Measurements from ENCODE around the gene SLC2A6. TPM values are rescaled to one million over a fixed set of nuclear protein-coding genes. Genes with fewer than 3 reads are reported as not detected.

The SLC2A6 gene
- total RNA-seq, 1 experiment from 2014 or later = 7.6 TPM

DNA sequence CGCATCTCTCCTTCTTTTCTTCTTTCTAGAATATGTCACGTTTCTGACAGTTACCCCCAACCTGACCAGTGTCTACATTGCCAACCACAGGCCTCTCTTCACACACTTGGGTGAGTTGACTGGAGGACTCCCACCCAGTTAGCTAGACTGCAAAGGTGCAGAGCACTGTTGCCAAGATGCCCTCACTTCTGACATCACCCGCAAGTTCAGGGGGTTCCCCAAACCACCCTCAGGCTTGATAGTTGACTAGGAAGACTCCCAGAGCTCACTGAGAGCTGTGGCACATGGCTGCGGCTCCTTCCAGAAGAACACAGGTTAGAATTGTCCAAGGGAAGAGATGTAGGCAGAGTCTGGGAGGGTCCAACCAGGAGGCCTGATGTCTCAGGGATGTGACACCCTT lies 39.6 kb downstream of the SLC2A6 start:
- H3K9me3 ChIP-seq = no peaks in the 10 kb centered on the region
- no peak for DNase-seq
- no peak overlapping the region for H3K4me3 ChIP-seq
- H3K36me3 ChIP-seq = no peaks in the 10 kb centered on the region
- H3K27me3 ChIP-seq = no peaks in the 10 kb centered on the region

DNA sequence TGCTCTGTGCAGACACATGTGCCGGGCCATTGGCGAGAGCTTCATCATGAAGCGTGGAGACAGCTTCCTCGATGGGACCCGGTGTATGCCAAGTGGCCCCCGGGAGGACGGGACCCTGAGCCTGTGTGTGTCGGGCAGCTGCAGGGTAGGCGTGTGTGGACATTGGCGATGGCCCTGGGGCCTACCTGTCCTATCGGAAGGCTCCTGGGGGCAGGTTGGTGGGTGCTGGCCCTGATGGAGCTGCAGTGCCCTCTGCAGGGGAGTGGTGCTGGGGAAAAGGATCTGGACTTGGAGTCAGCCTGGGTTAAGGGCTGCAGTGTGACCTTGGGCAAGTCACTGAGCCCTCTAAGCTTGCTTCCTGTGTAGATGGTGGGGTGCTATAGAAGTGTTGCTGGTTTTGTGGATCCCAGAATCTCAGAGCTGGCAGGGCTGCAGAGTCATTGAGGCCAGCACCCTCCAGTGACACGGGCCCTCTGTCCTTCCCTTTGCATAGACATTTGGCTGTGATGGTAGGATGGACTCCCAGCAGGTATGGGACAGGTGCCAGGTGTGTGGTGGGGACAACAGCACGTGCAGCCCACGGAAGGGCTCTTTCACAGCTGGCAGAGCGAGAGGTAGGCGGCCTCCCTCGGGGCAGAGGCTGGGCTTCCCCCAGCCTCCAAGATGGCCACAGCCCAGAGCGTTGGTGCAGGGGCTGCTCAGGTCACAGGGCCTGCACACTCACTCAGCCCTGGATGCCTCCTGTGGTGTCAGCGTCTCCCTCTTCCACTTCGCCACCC lies 41.0 kb downstream of the SLC2A6 start:
- H3K27me3 ChIP-seq = no peaks in the 10 kb centered on the region
- H3K4me3 ChIP-seq = no peak overlapping the region
- DNase-seq = no peak
- no peaks in the 10 kb centered on the region for H3K36me3 ChIP-seq
- H3K9me3 ChIP-seq = no peaks in the 10 kb centered on the region

DNA sequence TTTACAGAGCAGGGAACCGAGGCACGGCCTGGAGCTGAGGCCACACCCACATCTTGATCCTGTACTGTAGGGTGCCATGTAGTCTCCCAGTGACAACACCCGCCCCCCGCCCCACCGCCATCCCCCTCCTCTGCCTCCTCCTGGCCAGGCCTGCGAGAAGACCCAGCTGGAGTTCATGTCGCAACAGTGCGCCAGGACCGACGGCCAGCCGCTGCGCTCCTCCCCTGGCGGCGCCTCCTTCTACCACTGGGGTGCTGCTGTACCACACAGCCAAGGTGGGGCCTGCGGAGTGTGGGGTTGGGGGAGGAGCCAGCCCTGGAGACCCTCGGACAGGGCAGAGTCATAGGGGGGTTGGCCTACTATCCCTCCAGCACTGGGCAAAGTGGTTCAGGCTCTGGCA lies 42.2 kb downstream of the SLC2A6 start:
- Histone ChIP-seq H3K36me3 (no peaks in the 10 kb centered on the region), H3K27me3 (no peaks in the 10 kb centered on the region), H3K9me3 (no peaks in the 10 kb centered on the region), H3K4me3 (no peak overlapping the region)
- DNase-seq = no peak

DNA sequence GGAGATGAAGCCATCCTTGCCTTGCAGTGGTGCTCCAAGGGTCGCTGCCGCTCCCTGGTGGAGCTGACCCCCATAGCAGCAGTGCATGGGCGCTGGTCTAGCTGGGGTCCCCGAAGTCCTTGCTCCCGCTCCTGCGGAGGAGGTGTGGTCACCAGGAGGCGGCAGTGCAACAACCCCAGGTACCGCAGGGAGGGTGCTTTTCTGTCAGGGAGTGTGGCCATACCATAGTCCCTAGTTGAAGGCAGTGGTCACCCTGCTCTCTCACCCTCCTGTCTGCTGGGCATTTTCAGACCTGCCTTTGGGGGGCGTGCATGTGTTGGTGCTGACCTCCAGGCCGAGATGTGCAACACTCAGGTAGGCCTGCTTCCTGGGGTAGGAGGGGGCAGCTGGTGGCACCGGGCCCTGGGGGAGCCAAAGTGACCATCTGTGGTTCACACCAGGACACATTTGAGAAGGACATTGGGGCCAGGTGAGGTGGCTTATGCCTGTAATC lies 45.5 kb downstream of the SLC2A6 start:
- Histone ChIP-seq H3K27me3 (no peaks in the 10 kb centered on the region), H3K36me3 (no peaks in the 10 kb centered on the region), H3K9me3 (no peaks in the 10 kb centered on the region), H3K4me3 (no peak overlapping the region)
- DNase-seq = no peak

DNA sequence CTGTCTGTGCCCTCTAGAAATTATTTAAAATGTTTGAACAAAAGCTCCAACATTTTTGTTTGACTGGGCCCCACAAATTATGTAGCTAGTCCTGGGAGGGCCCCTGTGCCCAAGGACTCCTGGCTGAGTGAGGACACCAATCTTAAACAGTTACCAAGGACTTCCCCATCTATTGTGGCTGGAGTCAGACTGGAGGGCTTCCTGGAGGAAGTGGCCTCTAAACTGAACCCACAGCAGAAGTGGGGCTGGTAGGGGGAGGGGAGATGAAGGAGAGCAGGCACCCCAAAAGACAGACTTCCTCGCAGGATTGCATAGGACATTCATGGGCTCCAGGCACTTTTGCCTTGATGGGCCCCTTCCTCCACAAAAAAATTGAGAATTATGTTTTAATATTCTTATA lies 48.7 kb downstream of the SLC2A6 start:
- DNase-seq = no peak
- Histone ChIP-seq H3K27me3 (no peaks in the 10 kb centered on the region), H3K36me3 (no peaks in the 10 kb centered on the region), H3K4me3 (no peak overlapping the region), H3K9me3 (no peaks in the 10 kb centered on the region)

DNA sequence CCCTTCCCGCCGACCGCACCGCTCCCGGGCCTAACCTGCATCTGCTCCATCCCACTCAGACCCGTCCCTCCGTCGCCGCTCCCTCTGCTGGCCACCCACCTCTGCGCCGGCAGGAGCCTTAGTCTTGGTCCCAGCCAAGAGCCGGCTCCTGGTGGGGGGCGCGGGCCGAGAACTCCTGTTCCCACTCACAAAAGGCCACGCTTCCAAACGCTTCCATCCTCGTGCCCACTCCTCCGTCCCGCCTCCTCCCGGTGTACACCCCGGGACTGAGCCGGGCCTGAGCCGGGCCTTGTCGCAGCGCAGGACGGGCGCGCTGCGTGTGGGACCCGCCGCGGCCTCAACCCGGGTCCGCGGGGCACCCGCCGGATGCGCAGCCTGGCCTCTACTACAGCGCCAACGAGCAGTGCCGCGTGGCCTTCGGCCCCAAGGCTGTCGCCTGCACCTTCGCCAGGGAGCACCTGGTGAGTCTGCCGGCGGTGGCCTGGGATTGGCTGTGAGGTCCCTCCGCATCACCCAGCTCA lies 49.2 kb downstream of the SLC2A6 start:
- Histone ChIP-seq H3K4me3 (no peak overlapping the region), H3K9me3 (no peaks in the 10 kb centered on the region), H3K27me3 (no peaks in the 10 kb centered on the region), H3K36me3 (no peaks in the 10 kb centered on the region)
- no peak for DNase-seq

DNA sequence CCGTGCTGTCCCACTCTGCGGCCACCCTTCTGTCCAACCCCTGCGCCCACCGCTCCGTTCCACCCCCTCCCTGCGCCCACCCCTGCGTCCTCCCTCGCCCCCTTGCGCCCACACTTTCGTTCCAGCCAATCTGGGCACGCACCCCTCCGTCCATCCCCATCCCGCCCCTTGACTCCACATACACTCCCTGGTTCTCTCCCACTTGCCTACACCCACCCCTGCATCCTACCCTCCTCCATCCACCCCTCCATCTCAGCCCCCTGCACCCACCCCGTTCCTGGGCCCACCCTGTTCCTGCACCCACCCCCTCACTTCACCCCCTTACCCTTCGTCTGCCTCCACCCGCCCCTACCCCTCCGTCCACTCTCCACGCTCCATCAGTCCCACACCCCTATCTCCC lies 49.7 kb downstream of the SLC2A6 start:
- H3K27me3 ChIP-seq = no peaks in the 10 kb centered on the region
- no peak overlapping the region for H3K4me3 ChIP-seq
- H3K9me3 ChIP-seq = no peaks in the 10 kb centered on the region
- DNase-seq = no peak
- H3K36me3 ChIP-seq = no peaks in the 10 kb centered on the region

DNA sequence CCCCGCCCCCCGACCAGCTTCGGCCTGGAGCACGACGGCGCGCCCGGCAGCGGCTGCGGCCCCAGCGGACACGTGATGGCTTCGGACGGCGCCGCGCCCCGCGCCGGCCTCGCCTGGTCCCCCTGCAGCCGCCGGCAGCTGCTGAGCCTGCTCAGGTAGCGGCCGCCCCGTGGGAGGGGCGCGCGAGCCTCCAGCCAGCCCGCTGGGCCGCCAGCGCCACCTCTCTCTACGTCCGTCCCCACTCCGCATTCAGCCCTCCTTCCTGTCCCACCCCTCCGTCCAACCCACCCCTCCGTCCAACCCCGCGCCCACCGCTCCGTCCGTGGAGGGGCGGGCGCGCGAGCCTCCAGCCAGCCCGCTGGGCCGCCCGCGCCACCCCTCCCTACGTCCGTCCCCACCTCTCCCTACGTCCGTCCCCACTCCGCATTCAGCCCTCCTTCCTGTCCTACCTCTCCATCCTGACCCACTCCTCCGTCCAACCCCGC lies 50.2 kb downstream of the SLC2A6 start:
- Histone ChIP-seq H3K27me3 (no peaks in the 10 kb centered on the region), H3K4me3 (no peak overlapping the region), H3K9me3 (no peaks in the 10 kb centered on the region), H3K36me3 (no peaks in the 10 kb centered on the region)
- no peak for DNase-seq

DNA sequence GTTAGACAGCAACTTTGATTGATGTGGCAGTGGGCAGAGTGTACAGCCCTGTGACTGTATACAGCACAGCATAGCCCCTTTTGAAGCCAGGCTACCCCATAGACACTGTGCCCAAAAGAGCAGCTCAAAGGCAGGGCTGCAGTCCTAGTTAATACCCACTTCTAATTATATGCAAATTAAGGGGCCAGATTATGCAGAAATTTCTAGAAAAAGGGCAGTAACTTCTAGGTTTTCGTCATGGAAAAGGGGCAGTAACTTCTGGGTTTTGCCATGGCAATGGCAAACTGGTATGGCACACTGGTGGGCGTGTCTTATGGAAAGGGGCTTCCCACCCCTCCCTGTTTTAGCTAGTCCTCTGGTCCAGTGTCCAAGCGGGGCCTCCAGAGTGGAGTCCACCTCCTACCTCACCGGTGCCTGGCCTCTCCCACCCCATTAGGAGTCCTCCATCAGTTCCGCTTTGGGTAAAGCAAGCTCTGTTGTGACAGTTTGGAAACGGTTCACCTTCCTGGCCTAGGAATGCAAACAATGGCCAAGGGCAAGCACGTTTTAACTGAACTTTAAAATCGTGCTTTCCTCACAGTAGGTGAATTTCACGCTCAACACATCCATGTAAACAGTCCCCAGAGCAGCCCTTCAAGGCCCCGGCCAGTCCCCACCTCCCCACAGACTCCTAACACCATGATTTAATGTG lies 51.1 kb downstream of the SLC2A6 start:
- H3K9me3 ChIP-seq = no peaks in the 10 kb centered on the region
- DNase-seq = no peak
- no peaks in the 10 kb centered on the region for H3K36me3 ChIP-seq
- H3K4me3 ChIP-seq = no peak overlapping the region
- H3K27me3 ChIP-seq = no peaks in the 10 kb centered on the region

DNA sequence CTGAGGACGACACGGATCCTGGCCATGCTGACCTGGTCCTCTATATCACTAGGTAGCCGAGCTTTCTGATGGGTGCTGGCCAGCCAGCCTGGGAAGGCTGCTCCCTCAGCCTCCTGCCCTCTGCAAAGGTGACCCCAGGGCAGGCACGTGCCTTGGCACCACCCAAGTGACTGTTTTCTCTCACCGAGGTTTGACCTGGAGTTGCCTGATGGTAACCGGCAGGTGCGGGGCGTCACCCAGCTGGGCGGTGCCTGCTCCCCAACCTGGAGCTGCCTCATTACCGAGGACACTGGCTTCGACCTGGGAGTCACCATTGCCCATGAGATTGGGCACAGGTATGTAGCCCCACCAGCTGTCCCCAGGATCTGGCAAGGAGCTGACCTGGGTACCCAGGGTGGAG lies 52.9 kb downstream of the SLC2A6 start:
- Histone ChIP-seq H3K4me3 (no peak overlapping the region), H3K27me3 (no peaks in the 10 kb centered on the region), H3K9me3 (no peaks in the 10 kb centered on the region), H3K36me3 (no peaks in the 10 kb centered on the region)
- no peak for DNase-seq

DNA sequence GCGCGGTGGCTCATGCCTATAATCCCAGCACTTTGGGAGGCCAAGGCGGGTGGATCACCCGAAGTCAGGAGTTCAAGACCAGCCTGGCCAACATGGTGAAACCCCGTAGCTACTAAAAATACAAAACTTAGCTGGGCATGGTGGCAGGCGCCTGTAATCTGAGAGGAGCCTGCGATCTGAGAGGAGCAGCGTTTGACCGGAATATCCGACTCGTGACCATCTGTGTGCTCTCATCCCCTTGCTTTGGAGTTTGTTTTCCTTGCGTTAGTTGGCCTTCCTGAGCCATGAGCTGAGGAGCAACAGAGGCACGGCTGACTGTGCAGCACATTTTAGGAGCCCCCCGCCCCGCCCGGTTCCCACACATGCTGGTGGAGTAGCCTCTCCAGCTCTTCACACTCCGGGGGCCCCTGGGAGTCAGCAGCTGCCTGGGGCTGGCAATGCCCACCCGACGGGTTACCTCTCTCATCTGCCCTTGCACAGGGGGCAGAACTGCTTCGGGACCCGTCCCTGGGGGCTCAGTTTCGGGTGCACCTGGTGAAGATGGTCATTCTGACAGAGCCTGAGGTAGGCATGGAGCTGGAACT lies 53.8 kb downstream of the SLC2A6 start:
- Histone ChIP-seq H3K36me3 (no peaks in the 10 kb centered on the region), H3K27me3 (no peaks in the 10 kb centered on the region), H3K9me3 (no peaks in the 10 kb centered on the region), H3K4me3 (no peak overlapping the region)
- DNase-seq = no peak

DNA sequence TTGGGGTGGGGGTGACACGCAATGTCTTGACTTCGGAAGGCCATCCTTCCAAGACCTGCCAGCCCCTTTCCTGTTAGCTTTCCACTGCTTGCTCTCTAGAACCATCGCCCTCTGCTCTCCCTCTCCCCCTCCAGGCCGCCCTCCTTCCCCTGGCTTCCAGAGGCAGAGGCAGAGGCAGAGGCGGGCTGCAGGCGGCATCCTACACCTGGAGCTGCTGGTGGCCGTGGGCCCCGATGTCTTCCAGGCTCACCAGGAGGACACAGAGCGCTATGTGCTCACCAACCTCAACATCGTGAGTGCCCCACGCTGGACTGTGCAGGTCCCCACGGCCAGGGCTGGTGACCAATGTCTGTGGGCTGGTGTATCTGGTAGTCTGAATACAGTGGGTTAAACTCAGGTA lies 54.7 kb downstream of the SLC2A6 start:
- no peaks in the 10 kb centered on the region for H3K36me3 ChIP-seq
- H3K4me3 ChIP-seq = no peak overlapping the region
- DNase-seq = no peak
- H3K9me3 ChIP-seq = no peaks in the 10 kb centered on the region
- H3K27me3 ChIP-seq = no peaks in the 10 kb centered on the region

DNA sequence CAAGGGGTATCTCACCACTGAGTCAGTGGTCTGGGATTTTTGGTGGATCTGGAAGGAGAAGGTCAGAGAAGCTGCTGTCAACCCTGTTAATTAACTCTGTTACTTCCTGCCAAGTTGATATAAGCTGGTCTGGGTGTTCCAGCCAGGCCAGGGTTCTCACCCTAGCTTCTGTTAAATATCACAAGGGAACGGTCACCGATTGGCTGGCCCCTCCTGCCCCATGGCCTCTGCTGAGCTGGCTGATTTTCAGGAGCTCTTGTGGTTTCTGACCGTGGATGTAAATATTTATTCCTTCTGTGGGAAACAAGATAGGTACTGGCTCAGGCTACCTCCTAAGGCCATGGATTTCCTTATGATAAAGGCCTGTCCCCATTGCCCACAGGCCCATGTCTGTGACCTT lies 55.7 kb downstream of the SLC2A6 start:
- no peaks in the 10 kb centered on the region for H3K27me3 ChIP-seq
- no peaks in the 10 kb centered on the region for H3K9me3 ChIP-seq
- H3K4me3 ChIP-seq = no peak overlapping the region
- DNase-seq = no peak
- no peaks in the 10 kb centered on the region for H3K36me3 ChIP-seq

DNA sequence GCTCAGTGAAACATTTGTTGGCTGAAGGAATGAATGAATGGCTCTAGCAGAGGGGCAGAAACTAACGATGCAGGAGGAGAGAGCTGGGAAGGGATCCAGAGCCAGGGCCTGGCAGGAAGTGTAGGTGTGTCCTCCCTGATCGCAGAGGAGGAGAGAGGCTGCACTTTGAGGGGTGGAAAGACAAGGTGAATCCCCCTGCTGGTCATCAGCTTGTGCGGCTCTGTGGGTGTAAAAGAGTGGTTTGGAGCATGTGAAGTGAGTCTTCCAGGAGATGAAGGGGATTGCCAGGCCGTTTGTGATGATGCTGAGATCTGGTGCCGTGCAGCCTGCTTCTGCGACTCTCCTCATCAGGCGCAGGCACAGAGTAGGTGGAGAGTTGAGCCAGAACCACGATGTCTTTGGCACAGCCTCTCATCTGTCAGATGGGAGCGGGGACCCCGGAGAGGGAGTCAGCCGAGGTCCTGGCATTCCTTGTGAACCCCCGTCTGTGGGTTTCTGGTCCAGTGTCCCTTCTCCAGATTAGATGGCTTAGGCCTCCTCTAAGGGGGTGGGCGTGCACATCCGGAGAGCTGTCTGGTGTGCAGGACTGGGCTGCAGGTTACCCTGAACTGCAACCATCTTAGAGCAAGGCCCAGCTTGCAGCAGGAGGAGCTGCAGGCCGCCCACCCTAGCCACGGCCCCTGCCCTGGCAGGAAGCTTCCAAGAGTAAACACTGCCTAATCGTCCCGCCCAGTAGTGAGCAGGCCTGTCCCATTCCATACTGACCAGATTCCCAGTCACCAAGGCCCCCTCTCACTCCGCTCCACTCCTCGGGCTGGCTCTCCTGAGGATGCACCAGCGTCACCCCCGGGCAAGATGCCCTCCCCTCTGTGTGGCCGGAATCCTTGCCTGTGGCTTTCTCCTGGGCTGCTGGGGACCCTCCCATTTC lies 57.0 kb downstream of the SLC2A6 start, which contains the start of gene ADAMTS13:
Gene ADAMTS13 (plus strand): TSS at position 753 of the 928 bp plus-strand sequence. CDS start 77 bp downstream, at position 830.
- H3K9me3 ChIP-seq = no peaks in the 10 kb centered on the region
- no peaks in the 10 kb centered on the region for H3K36me3 ChIP-seq
- no peaks in the 10 kb centered on the region for H3K27me3 ChIP-seq
- H3K4me3 ChIP-seq = no peak within 1 kb of the TSS
- no peak for DNase-seq

All from MG63 (cell line).